ENCODE results near the gene KCNN3.

Gene KCNN3

GRCh38 chr1:154770897-154771594, 99.0 kb downstream of the KCNN3 start:
- Histone ChIP-seq H3K27me3 (ENCODE audit: control insufficient read depth, insufficient read depth, low read length) (no peaks in the 10 kb centered on the region), H3K4me1 (ENCODE audit: control insufficient read depth, low read depth, low read length) (peaks cover 21% of the 10 kb centered on the region), H3K9ac (ENCODE audit: low read length) (no peak overlapping the region), H3K4me3 (ENCODE audit: low read length) (no peak overlapping the region), H3K36me3 (ENCODE audit: control insufficient read depth, low read depth, low read length) (no peaks in the 10 kb centered on the region), H3K9me3 (ENCODE audit: control insufficient read depth, low read depth, low read length) (no peaks in the 10 kb centered on the region), H3K27ac (ENCODE audit: low read length) (no peak overlapping the region)

DNA sequence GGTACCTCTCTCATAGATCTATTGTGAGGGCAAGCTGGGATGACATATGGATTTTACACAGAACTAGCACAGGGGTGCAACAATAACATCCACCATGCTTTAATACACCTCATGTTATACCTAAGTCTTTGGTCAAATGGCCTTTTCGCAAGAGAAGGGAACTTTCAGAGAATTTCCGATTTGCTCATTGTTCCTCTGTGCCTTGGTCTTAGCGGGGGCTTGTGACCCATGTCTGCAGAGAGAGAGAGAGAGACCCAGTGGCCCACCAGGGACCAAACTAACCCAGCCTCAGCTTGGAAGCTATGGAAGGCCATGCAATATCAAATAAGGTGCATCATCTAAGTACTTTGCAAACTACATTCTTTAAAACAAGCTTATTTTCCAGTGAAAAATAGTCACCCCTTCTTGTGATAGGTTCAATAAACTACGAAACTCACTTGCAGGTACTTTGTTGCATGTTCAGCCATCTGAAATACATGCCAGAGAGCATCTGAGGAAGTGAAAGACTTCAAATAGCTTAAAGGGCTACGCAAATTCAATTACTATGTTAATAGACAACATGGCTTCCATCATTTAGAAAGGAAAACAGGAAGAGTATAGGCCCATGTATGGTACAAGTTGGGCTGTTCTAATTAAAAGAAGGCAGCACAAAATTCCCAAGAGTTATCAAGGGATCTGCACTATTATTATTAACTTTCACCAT, 100.7 kb downstream of the KCNN3 start:
- H3K27me3 ChIP-seq (ENCODE audit: control insufficient read depth, insufficient read depth, low read length): no peaks in the 10 kb centered on the region
- H3K9ac ChIP-seq (ENCODE audit: low read length): no peak overlapping the region
- H3K27ac ChIP-seq (ENCODE audit: low read length): no peak overlapping the region
- H3K4me1 ChIP-seq (ENCODE audit: control insufficient read depth, low read depth, low read length): peaks cover 21% of the 10 kb centered on the region
- no peaks in the 10 kb centered on the region for H3K9me3 ChIP-seq (ENCODE audit: control insufficient read depth, low read depth, low read length)
- H3K4me3 ChIP-seq (ENCODE audit: low read length): no peak overlapping the region
- no peaks in the 10 kb centered on the region for H3K36me3 ChIP-seq (ENCODE audit: control insufficient read depth, low read depth, low read length)

DNA sequence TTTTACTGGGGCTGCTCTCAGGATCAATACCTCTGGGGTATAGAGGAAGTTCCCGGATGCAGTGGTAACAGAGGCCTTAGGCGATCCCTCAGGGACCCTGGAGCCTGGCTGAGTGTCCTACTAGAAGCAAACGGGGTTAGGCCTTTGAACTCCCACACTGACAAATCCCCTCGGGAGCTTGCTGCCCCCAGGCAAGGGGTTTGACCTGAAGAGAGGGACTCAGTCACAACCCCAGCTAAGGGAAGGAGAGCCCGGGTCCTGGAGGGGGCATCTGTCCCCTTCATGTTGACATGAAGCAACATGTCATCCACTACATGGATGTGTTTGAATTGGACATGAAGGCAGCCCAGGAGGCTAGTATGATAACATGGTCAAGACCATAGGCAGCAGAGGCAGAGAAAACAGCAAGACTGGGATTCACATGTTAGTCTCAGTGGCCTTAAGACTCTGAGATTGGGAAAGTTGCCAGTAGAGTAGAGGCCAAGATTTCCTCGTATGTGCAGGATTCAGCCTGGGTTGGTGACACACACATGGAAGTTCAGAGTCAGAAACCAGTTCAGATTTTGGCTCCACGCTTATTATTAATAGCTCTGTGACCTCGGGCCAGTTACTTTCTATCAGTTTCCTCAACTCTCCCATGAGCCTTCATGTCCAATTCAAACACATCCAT, 101.5 kb downstream of the KCNN3 start:
- no peaks in the 10 kb centered on the region for H3K9me3 ChIP-seq (ENCODE audit: control insufficient read depth, low read depth, low read length)
- no peak overlapping the region for H3K9ac ChIP-seq (ENCODE audit: low read length)
- no peaks in the 10 kb centered on the region for H3K36me3 ChIP-seq (ENCODE audit: control insufficient read depth, low read depth, low read length)
- H3K4me1 ChIP-seq (ENCODE audit: control insufficient read depth, low read depth, low read length): peaks cover 21% of the 10 kb centered on the region
- H3K4me3 ChIP-seq (ENCODE audit: low read length): no peak overlapping the region
- H3K27ac ChIP-seq (ENCODE audit: low read length): no peak overlapping the region
- H3K27me3 ChIP-seq (ENCODE audit: control insufficient read depth, insufficient read depth, low read length): no peaks in the 10 kb centered on the region

DNA sequence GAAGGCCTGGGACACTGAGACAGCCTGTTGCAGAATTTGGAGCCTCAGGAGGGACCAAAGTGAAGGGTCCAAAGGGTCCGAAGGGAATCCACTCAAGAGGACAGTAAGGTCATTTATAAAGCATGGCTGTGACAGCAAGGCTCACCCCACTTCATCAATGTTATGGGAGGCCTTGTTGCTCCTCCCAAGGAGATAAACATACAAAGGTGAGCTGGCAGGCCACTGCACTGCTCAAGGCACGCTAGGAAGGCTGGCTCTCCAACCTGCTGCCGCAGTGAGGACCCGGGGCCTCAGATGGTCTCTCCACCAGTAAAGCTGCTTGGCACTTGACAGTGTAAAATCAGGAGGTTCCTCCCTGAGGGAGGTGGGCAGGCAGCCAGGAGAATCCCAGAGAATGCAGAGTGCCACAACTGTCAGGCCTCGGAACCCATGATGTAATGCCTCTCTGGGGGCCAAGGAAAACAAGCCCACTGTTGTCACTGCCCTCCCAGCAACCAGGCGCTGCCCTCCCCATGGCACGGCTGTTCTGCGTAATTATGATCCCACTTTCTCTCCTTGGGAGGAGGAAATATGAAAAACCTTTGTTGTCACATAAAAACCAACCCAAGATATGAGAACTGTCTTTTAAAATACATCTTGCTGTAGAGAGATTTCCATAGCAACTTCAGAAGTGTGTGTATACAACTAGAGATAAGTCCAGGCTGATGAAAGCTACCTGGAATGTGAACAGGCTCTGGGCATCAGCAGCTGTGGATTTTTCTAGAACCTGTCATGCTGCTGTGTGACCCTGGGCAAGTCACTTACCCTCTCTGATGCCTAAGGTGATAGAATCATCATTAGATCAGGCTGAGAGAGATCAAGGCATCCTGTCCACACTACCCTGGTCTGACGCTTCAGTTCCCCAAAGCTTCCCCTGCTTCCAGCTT, 102.5 kb downstream of the KCNN3 start:
- no peak overlapping the region for H3K9ac ChIP-seq (ENCODE audit: low read length)
- H3K27ac ChIP-seq (ENCODE audit: low read length): no peak overlapping the region
- no peaks in the 10 kb centered on the region for H3K27me3 ChIP-seq (ENCODE audit: control insufficient read depth, insufficient read depth, low read length)
- H3K4me1 ChIP-seq (ENCODE audit: control insufficient read depth, low read depth, low read length): peaks cover 13% of the 10 kb centered on the region
- no peaks in the 10 kb centered on the region for H3K36me3 ChIP-seq (ENCODE audit: control insufficient read depth, low read depth, low read length)
- H3K9me3 ChIP-seq (ENCODE audit: control insufficient read depth, low read depth, low read length): no peaks in the 10 kb centered on the region
- H3K4me3 ChIP-seq (ENCODE audit: low read length): no peak overlapping the region

GRCh38 chr1:154765970-154766369, 104.1 kb downstream of the KCNN3 start:
- Histone ChIP-seq H3K9ac (ENCODE audit: low read length) (no peak overlapping the region), H3K4me1 (ENCODE audit: control insufficient read depth, low read depth, low read length) (no peaks in the 10 kb centered on the region), H3K36me3 (ENCODE audit: control insufficient read depth, low read depth, low read length) (no peaks in the 10 kb centered on the region), H3K9me3 (ENCODE audit: control insufficient read depth, low read depth, low read length) (no peaks in the 10 kb centered on the region), H3K4me3 (ENCODE audit: low read length) (no peak overlapping the region), H3K27me3 (ENCODE audit: control insufficient read depth, insufficient read depth, low read length) (peaks cover 3% of the 10 kb centered on the region), H3K27ac (ENCODE audit: low read length) (no peak overlapping the region)

- Histone ChIP-seq H3K4me3 (ENCODE audit: low read length) (no peak overlapping the region), H3K9ac (ENCODE audit: low read length) (no peak overlapping the region), H3K4me1 (ENCODE audit: control insufficient read depth, low read depth, low read length) (no peaks in the 10 kb centered on the region), H3K9me3 (ENCODE audit: control insufficient read depth, low read depth, low read length) (no peaks in the 10 kb centered on the region), H3K27ac (ENCODE audit: low read length) (no peak overlapping the region), H3K36me3 (ENCODE audit: control insufficient read depth, low read depth, low read length) (no peaks in the 10 kb centered on the region), H3K27me3 (ENCODE audit: control insufficient read depth, insufficient read depth, low read length) (peaks cover 11% of the 10 kb centered on the region)
Measured at GRCh38 chr1:154764773-154765172, 105.3 kb downstream of the KCNN3 start.

- Histone ChIP-seq H3K9me3 (ENCODE audit: control insufficient read depth, low read depth, low read length) (no peaks in the 10 kb centered on the region), H3K36me3 (ENCODE audit: control insufficient read depth, low read depth, low read length) (no peaks in the 10 kb centered on the region), H3K27me3 (ENCODE audit: control insufficient read depth, insufficient read depth, low read length) (peaks cover 16% of the 10 kb centered on the region), H3K4me1 (ENCODE audit: control insufficient read depth, low read depth, low read length) (no peaks in the 10 kb centered on the region), H3K9ac (ENCODE audit: low read length) (no peak overlapping the region), H3K27ac (ENCODE audit: low read length) (no peak overlapping the region), H3K4me3 (ENCODE audit: low read length) (no peak overlapping the region)
Measured at GRCh38 chr1:154764181-154764580, 105.9 kb downstream of the KCNN3 start.

DNA sequence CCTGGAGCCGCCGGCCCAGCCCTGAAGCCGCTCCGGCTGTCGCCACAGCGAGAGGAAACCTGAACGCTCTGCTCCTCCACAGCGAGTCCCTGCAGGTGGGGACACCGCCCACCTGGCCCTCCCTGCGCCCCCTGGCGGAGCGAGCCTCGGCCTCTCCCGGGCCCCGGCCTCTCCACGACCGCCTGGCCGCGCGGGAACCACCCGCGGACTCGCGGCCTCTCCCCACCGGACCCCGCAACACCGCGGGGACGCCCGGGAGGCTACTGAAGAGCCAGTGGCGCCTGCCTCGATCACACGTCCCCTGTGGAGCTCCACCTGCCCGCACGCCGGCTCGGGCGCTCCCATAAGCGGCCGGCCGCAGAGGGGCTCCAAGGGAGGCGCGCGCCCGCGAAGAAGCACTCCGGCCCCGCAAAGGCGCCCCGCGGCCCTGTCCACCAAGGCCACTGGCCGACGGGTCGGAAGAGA, 109.6 kb downstream of the KCNN3 start:
- no peak overlapping the region for H3K27ac ChIP-seq (ENCODE audit: low read length)
- H3K9me3 ChIP-seq (ENCODE audit: control insufficient read depth, low read depth, low read length): no peaks in the 10 kb centered on the region
- peaks cover 16% of the 10 kb centered on the region for H3K27me3 ChIP-seq (ENCODE audit: control insufficient read depth, insufficient read depth, low read length)
- H3K4me3 ChIP-seq (ENCODE audit: low read length): peak overlapping the region; percentile 64
- H3K36me3 ChIP-seq (ENCODE audit: control insufficient read depth, low read depth, low read length): no peaks in the 10 kb centered on the region
- no peaks in the 10 kb centered on the region for H3K4me1 ChIP-seq (ENCODE audit: control insufficient read depth, low read depth, low read length)
- H3K9ac ChIP-seq (ENCODE audit: low read length): no peak overlapping the region

DNA sequence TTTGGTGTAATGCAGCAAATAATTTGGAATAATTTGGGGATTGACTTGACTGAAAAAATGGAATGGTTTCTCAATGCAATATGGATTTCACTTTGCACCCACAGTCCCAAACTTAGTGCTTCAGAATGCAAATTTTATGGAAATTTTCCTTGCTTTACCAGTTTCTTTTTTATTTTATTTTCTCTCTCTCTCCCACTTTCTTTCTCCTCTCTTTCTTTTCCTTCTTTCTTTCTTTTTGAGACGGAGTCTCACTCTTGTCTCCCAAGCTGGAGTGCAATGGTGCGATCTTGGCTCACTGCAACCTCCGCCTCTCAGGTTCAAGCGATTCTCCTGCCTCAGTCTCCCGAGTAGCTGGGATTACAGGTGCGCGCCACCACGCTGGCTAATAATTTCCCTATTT, 110.3 kb downstream of the KCNN3 start:
- no peak overlapping the region for H3K27ac ChIP-seq (ENCODE audit: low read length)
- no peaks in the 10 kb centered on the region for H3K9me3 ChIP-seq (ENCODE audit: control insufficient read depth, low read depth, low read length)
- peaks cover 16% of the 10 kb centered on the region for H3K27me3 ChIP-seq (ENCODE audit: control insufficient read depth, insufficient read depth, low read length)
- H3K36me3 ChIP-seq (ENCODE audit: control insufficient read depth, low read depth, low read length): no peaks in the 10 kb centered on the region
- H3K4me3 ChIP-seq (ENCODE audit: low read length): no peak overlapping the region
- no peak overlapping the region for H3K9ac ChIP-seq (ENCODE audit: low read length)
- no peaks in the 10 kb centered on the region for H3K4me1 ChIP-seq (ENCODE audit: control insufficient read depth, low read depth, low read length)

DNA sequence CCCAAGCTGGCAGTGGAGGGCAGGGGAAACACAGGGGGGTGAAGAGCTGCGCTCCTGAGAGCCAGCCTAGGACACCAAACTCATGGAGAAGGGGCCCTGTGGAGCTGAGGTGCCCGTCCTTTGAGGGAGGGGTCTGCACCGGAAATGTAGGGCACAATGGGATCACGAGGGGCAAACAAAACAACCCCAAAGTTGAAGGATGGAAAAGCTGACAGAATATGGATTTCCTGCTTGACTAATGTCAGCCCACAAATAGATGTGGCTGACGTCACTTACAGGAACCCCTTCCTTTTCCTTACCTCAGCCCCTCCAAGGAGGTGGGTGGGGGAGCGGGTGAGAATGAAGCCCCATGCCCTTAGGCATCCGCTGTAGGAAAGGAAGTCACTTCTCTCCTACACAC, 110.9 kb downstream of the KCNN3 start:
- H3K27ac ChIP-seq (ENCODE audit: low read length): no peak overlapping the region
- H3K9me3 ChIP-seq (ENCODE audit: control insufficient read depth, low read depth, low read length): no peaks in the 10 kb centered on the region
- H3K36me3 ChIP-seq (ENCODE audit: control insufficient read depth, low read depth, low read length): no peaks in the 10 kb centered on the region
- H3K27me3 ChIP-seq (ENCODE audit: control insufficient read depth, insufficient read depth, low read length): peaks cover 16% of the 10 kb centered on the region
- H3K4me3 ChIP-seq (ENCODE audit: low read length): no peak overlapping the region
- H3K4me1 ChIP-seq (ENCODE audit: control insufficient read depth, low read depth, low read length): no peaks in the 10 kb centered on the region
- no peak overlapping the region for H3K9ac ChIP-seq (ENCODE audit: low read length)

DNA sequence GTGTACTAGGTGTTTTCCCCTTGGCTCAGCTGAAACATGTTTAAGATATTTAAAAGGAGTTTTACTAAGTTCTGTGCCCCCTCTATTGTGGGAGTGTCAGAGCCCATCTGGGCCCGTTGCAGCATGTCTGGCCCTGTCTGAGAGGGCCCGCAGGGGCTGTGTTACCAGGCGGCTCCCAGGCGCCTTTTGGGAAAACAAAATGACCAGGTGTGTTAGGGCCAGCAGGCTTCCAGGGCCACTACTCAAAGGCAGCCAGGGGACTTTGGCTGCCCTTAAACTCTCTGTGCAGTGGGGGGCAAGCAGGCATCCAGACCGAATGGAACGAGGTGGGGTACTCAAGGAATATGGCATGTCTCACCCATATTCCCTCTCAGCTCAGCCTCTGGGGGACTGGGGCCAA, 111.7 kb downstream of the KCNN3 start:
- Histone ChIP-seq H3K27ac (ENCODE audit: low read length) (no peak overlapping the region), H3K27me3 (ENCODE audit: control insufficient read depth, insufficient read depth, low read length) (peaks cover 16% of the 10 kb centered on the region), H3K4me1 (ENCODE audit: control insufficient read depth, low read depth, low read length) (no peaks in the 10 kb centered on the region), H3K9me3 (ENCODE audit: control insufficient read depth, low read depth, low read length) (no peaks in the 10 kb centered on the region), H3K4me3 (ENCODE audit: low read length) (no peak overlapping the region), H3K9ac (ENCODE audit: low read length) (no peak overlapping the region), H3K36me3 (ENCODE audit: control insufficient read depth, low read depth, low read length) (no peaks in the 10 kb centered on the region)
